Mesendoderm (in vitro differentiated cells): ENCODE results near the gene CYYR1.

Experiments used
- DNase-seq: peaks from one replicate; pipeline ENCODE4 v3.0.0; 2013
- H2AK5ac ChIP-seq: 2 replicates; pipeline ENCODE4 v1.6.1; 2013; ENCODE audit warnings: low read length, inconsistent platforms
- H2BK120ac ChIP-seq: 2 replicates; pipeline ENCODE4 v1.6.1; 2013; ENCODE audit warnings: low read depth, mild to moderate bottlenecking, low read length, moderate library complexity, mixed read lengths
- H2BK15ac ChIP-seq: replicated peaks from 2 replicates; pipeline ENCODE4 v1.6.1; 2013; ENCODE audit warnings: low read depth, mild to moderate bottlenecking, moderate library complexity
- H2BK5ac ChIP-seq: 2 replicates; pipeline ENCODE4 v1.6.1; 2013; ENCODE audit warnings: low read length, inconsistent platforms
- H3K18ac ChIP-seq: 2 replicates; pipeline ENCODE4 v1.6.1; 2013; ENCODE audit warnings: mild to moderate bottlenecking, low read length, mixed read lengths
- H3K23ac ChIP-seq: one replicate; pipeline ENCODE4 v1.6.1; 2013; ENCODE audit warnings: low read length
- H3K27ac ChIP-seq: 2 replicates; pipeline ENCODE4 v1.5.1; 2013; ENCODE audit warnings: low read depth, mild to moderate bottlenecking, inconsistent platforms, low read length, moderate library complexity
- H3K27me3 ChIP-seq: 2 replicates; pipeline ENCODE4 v1.6.1; 2013; ENCODE audit warnings: low read length, control low read depth, mild to moderate bottlenecking, inconsistent platforms; ENCODE audit not compliant: insufficient read depth, poor library complexity
- H3K36me3 ChIP-seq: 2 replicates; pipeline ENCODE4 v1.6.1; 2013; ENCODE audit warnings: low read length, inconsistent platforms; ENCODE audit not compliant: control insufficient read depth, insufficient read depth
- H3K4ac ChIP-seq: one replicate; pipeline ENCODE4 v1.6.1; 2013; ENCODE audit warnings: low read depth, mild to moderate bottlenecking, low read length, moderate library complexity
- H3K4me1 ChIP-seq: 2 replicates; pipeline ENCODE4 v1.6.1; 2013; ENCODE audit warnings: low read depth, low read length, inconsistent platforms; ENCODE audit not compliant: control insufficient read depth
- H3K4me2 ChIP-seq: 2 replicates; pipeline ENCODE4 v1.6.1; 2013; ENCODE audit warnings: low read length
- H3K4me3 ChIP-seq: 2 replicates; pipeline ENCODE4 v1.5.1; 2013; ENCODE audit warnings: mild to moderate bottlenecking, low read length
- H3K56ac ChIP-seq: one replicate; pipeline ENCODE4 v1.6.1; 2013; ENCODE audit warnings: low read length
- H3K79me1 ChIP-seq: 2 replicates; pipeline ENCODE4 v1.6.1; 2013; ENCODE audit warnings: low read length, inconsistent platforms
- H3K79me2 ChIP-seq: 2 replicates; pipeline ENCODE4 v1.6.1; 2013; ENCODE audit warnings: mild to moderate bottlenecking, low read length; ENCODE audit not compliant: control insufficient read depth, insufficient read depth
- H3K9ac ChIP-seq: 2 replicates; pipeline ENCODE4 v1.6.1; 2013; ENCODE audit warnings: low read length, inconsistent platforms
- H4K5ac ChIP-seq: one replicate; pipeline ENCODE4 v1.6.1; 2013; ENCODE audit warnings: low read length
- H4K8ac ChIP-seq: one replicate; pipeline ENCODE4 v1.6.1; 2013; ENCODE audit warnings: low read depth, mild to moderate bottlenecking, control low read depth, low read length, moderate library complexity
- WGBS: extraction: QIAGEN DNeasy Blood & Tissue Kit; methylation state at CpG from one replicate; pipeline ENCODE4 v1.1.7; 2013; ENCODE audit warnings: low lambda C conversion rate, missing lambda C conversion rate; ENCODE audit not compliant: insufficient coverage; ENCODE audit errors: extremely low coverage; 5-methylcytosine and 5-hydroxymethylcytosine counted together

The CYYR1 gene

DNA sequence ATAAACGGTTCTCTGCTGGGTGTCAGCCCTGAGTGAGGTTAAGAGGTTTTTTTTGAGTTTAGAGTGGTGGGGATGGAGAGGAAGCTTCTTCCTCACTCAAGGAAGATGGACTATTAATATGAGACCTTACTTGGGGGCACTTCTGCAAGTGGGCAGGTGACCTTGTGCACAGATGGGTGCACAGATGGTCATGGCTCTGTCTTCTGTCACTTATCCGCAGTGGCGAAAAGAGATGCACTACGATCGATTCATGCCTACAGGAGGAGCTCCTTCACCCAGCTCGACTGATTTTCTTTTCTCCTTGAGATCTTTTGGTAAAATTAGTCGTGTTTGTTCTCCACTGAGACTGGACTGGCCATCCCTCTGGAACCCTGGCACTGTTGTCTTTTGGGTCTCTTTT, 22.9 kb upstream of the CYYR1 start:
- H3K18ac ChIP-seq: no peak overlapping the region
- H2AK5ac ChIP-seq: no peak overlapping the region
- no peaks in the 10 kb centered on the region for H3K79me1 ChIP-seq
- no peak overlapping the region for H3K27ac ChIP-seq
- H3K23ac ChIP-seq: no peak overlapping the region
- no peak overlapping the region for H3K4ac ChIP-seq
- H3K4me1 ChIP-seq: no peaks in the 10 kb centered on the region
- no peak overlapping the region for H3K56ac ChIP-seq
- no peak overlapping the region for H2BK15ac ChIP-seq
- DNase-seq: no peak
- H3K27me3 ChIP-seq: no peaks in the 10 kb centered on the region
- H4K5ac ChIP-seq: no peak overlapping the region
- H2BK120ac ChIP-seq: no peak overlapping the region
- H3K79me2 ChIP-seq: no peaks in the 10 kb centered on the region
- H3K36me3 ChIP-seq: no peaks in the 10 kb centered on the region
- no peak overlapping the region for H3K9ac ChIP-seq
- no peak overlapping the region for H2BK5ac ChIP-seq
- H3K4me3 ChIP-seq: no peak overlapping the region
- no peak overlapping the region for H4K8ac ChIP-seq
- H3K4me2 ChIP-seq: no peak overlapping the region
- whole genome bisulfite sequencing: no CpG with 5 or more reads among the region's 7 CpGs

GRCh38 chr21:26593800-26594199, 20.7 kb upstream of the CYYR1 start:
- no peak for DNase-seq
- Histone ChIP-seq H3K79me2 (no peaks in the 10 kb centered on the region), H3K79me1 (no peaks in the 10 kb centered on the region), H2AK5ac (no peak overlapping the region), H3K27ac (no peak overlapping the region), H3K23ac (no peak overlapping the region), H3K4ac (no peak overlapping the region), H3K56ac (no peak overlapping the region), H4K5ac (no peak overlapping the region), H4K8ac (no peak overlapping the region), H3K36me3 (no peaks in the 10 kb centered on the region), H3K27me3 (no peaks in the 10 kb centered on the region), H2BK5ac (no peak overlapping the region), H3K4me2 (no peak overlapping the region), H2BK120ac (no peak overlapping the region), H2BK15ac (no peak overlapping the region), H3K9ac (no peak overlapping the region), H3K4me3 (no peak overlapping the region), H3K4me1 (no peaks in the 10 kb centered on the region), H3K18ac (no peak overlapping the region)
- no CpG with 5 or more reads among the region's 1 CpG for WGBS

GRCh38 chr21:26591543-26591942, 18.5 kb upstream of the CYYR1 start:
- Histone ChIP-seq H3K18ac (no peak overlapping the region), H3K79me1 (no peaks in the 10 kb centered on the region), H3K4me1 (no peaks in the 10 kb centered on the region), H4K8ac (no peak overlapping the region), H3K4me3 (no peak overlapping the region), H3K4ac (no peak overlapping the region), H4K5ac (no peak overlapping the region), H3K23ac (no peak overlapping the region), H3K4me2 (no peak overlapping the region), H3K79me2 (no peaks in the 10 kb centered on the region), H2AK5ac (no peak overlapping the region), H3K27ac (no peak overlapping the region), H2BK5ac (no peak overlapping the region), H3K27me3 (no peaks in the 10 kb centered on the region), H2BK15ac (no peak overlapping the region), H3K9ac (no peak overlapping the region), H3K36me3 (no peaks in the 10 kb centered on the region), H2BK120ac (no peak overlapping the region), H3K56ac (no peak overlapping the region)
- no CpG with 5 or more reads among the region's 5 CpGs for WGBS
- no peak for DNase-seq

DNA sequence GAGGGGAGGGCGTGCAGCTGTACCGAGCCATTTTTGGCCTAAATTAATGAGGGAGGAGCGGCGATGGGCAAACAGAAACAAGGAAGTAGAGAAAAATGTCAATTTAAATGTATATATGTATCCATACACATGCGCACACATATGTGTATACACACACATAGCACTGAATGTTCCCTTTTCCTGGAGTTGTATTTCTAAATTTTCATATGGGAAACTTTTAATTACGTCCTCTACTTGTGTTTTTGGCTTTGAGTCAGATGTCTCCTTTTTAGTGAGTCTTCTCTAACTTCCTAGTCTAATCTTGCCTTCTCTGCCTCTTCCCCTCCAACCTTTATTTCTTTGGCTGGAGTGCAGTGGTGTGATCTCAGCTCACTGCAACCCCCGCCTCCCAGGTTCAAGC, 15.4 kb upstream of the CYYR1 start:
- DNase-seq: no peak
- no peak overlapping the region for H3K23ac ChIP-seq
- no peak overlapping the region for H2BK120ac ChIP-seq
- no peaks in the 10 kb centered on the region for H3K27me3 ChIP-seq
- no peak overlapping the region for H2BK5ac ChIP-seq
- H3K4me3 ChIP-seq: no peak overlapping the region
- no peak overlapping the region for H2BK15ac ChIP-seq
- no peak overlapping the region for H4K5ac ChIP-seq
- no peaks in the 10 kb centered on the region for H3K79me1 ChIP-seq
- H3K18ac ChIP-seq: no peak overlapping the region
- no peaks in the 10 kb centered on the region for H3K36me3 ChIP-seq
- H3K9ac ChIP-seq: no peak overlapping the region
- H2AK5ac ChIP-seq: no peak overlapping the region
- no peaks in the 10 kb centered on the region for H3K4me1 ChIP-seq
- no peak overlapping the region for H3K4ac ChIP-seq
- no peaks in the 10 kb centered on the region for H3K79me2 ChIP-seq
- WGBS: no CpG with 5 or more reads among the region's 7 CpGs
- H3K27ac ChIP-seq: no peak overlapping the region
- no peak overlapping the region for H4K8ac ChIP-seq
- no peak overlapping the region for H3K56ac ChIP-seq
- H3K4me2 ChIP-seq: no peak overlapping the region

GRCh38 chr21:26587736-26588201, 14.7 kb upstream of the CYYR1 start:
- Histone ChIP-seq H3K79me1 (no peaks in the 10 kb centered on the region), H3K4ac (no peak overlapping the region), H3K27me3 (no peaks in the 10 kb centered on the region), H3K4me1 (no peaks in the 10 kb centered on the region), H3K36me3 (no peaks in the 10 kb centered on the region), H2BK15ac (no peak overlapping the region), H3K27ac (no peak overlapping the region), H2BK120ac (no peak overlapping the region), H4K8ac (no peak overlapping the region), H3K18ac (no peak overlapping the region), H3K23ac (no peak overlapping the region), H3K9ac (no peak overlapping the region), H2BK5ac (no peak overlapping the region), H2AK5ac (no peak overlapping the region), H3K79me2 (no peaks in the 10 kb centered on the region), H3K56ac (no peak overlapping the region), H3K4me3 (no peak overlapping the region), H4K5ac (no peak overlapping the region), H3K4me2 (no peak overlapping the region)
- no CpG with 5 or more reads among the region's 9 CpGs for WGBS
- no peak for DNase-seq

DNA sequence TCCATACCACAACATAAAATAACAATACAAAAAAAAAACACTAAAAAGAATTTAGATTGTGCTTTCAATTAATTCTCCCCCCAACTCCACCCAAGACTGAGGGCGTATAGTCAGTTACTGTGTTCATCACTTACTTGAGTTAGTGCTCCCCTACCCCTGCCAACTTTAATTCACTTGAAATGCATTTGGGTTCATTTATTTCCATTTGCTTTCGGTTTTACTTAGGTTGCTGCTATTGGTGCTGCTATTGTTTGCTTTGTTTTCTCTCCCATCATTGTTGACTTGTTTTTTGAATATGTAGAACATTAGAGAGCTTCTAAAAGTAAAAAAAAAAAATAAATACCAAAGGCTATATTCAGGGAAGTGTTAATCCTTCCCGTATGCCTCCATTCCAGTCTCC, 10.7 kb upstream of the CYYR1 start:
- no CpG with 5 or more reads among the region's 3 CpGs for WGBS
- Histone ChIP-seq H3K79me1 (no peaks in the 10 kb centered on the region), H3K4me2 (no peak overlapping the region), H3K23ac (no peak overlapping the region), H2AK5ac (no peak overlapping the region), H3K4me1 (no peaks in the 10 kb centered on the region), H3K18ac (no peak overlapping the region), H3K4me3 (no peak overlapping the region), H3K56ac (no peak overlapping the region), H4K5ac (no peak overlapping the region), H3K27me3 (no peaks in the 10 kb centered on the region), H3K36me3 (no peaks in the 10 kb centered on the region), H3K79me2 (no peaks in the 10 kb centered on the region), H3K27ac (no peak overlapping the region), H3K9ac (no peak overlapping the region), H2BK120ac (no peak overlapping the region), H3K4ac (no peak overlapping the region), H2BK5ac (no peak overlapping the region), H2BK15ac (no peak overlapping the region), H4K8ac (no peak overlapping the region)
- no peak for DNase-seq
